Measurements from ENCODE around the gene DHCR24. TPM values are rescaled to one million over a fixed set of nuclear protein-coding genes. Genes with fewer than 3 reads are reported as not detected.

DHCR24 gene
- total and polyA plus RNA-seq, 2 of the 13 experiments (the other 11 are each of a cell fraction or from before 2014, with no cell fraction given) = 374 to 448 TPM

DNA sequence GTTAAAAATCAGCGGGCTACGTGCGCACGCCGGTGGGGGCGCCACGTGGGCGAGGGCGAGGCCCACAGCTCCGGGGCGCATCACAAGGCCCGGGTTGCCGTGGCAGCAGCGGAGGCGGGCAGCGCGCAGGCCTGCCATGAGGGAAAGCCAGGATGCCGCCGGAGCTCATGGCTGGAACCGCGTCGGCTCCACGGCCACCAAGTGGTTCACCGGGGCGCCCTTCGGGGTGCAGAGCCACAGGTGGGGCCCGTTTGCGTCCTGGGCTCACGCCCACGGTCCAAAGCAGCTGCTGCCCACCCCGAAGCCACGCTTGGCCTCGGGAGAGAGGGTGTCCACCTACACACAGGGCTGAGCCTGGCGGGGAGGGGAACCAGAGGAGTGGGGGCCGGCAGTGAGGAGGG, 81.0 kb downstream of the DHCR24 start:
- ATAC-seq (no peak), FAIRE-seq (no peak), DNase-seq (ENCODE audit: low spot score) (no peak)
- H4K20me1 ChIP-seq (ENCODE audit: insufficient read depth, low read length) = no peaks in the 10 kb centered on the region
- no peaks in the 10 kb centered on the region; a peak in 1 of 5 replicates for H3K27me3 ChIP-seq (ENCODE audit: control insufficient read depth in 1 of 2, insufficient read depth in 2 of 2, low read length in 2 of 2)
- no peak overlapping the region for H3K4me2 ChIP-seq (ENCODE audit: low read depth, low read length)
- H3K4me3 ChIP-seq (replicated peaks in 1 of 3; ENCODE audit: insufficient read depth in 1 of 3, low read depth in 2 of 3, low read length in 3 of 3) = no peak overlapping the region
- no peak overlapping the region for H2AFZ ChIP-seq (ENCODE audit: low read length)
- ChIA-PET POLR2A (no interaction called here), CTCF (ENCODE audit: low intra/inter-chr PET ratio, low total read pairs) (no interaction called here)
- no peak overlapping the region for H3K9ac ChIP-seq (ENCODE audit: insufficient read depth, low read depth, low read length)
- no peaks in the 10 kb centered on the region for H3K36me3 ChIP-seq (replicated peaks in 1 of 2; ENCODE audit: control insufficient read depth in 1 of 2, insufficient read depth in 2 of 2, low read length in 2 of 2)
- WGBS (ENCODE audit: low lambda C conversion rate) = 78% methylated on average over 16 of the region's 35 CpGs
- intact Hi-C loops (cut with micrococcal nuclease; ENCODE audit: unreplicated experiment) (no loop called here), in situ Hi-C loops (cut with HindIII; ENCODE audit: extremely low pct_ligation_motif_present, low pct_unique_long_range_greater_than_20kb) (no loop called here)
- BruUV-seq (replicated peaks) = no TSS peak
- no peaks in the 10 kb centered on the region for H3K9me3 ChIP-seq (ENCODE audit: low read length)
- H3K27ac ChIP-seq (ENCODE audit: extremely low read length, insufficient read depth, low read length) = no peak overlapping the region
- H3K79me2 ChIP-seq (ENCODE audit: insufficient read depth, low read length) = no peaks in the 10 kb centered on the region
- no peak for TF ChIP-seq NR2F6 (IDR thresholded peaks at IDR 0.05)
- no peak for TF ChIP-seq NR2F6 (CRISPR knock-in tag; IDR thresholded peaks at IDR 0.05)
- no peak for TF ChIP-seq HDAC2 (CRISPR knock-in tag; IDR thresholded peaks at IDR 0.05)
- TF ChIP-seq ZMAT3 (CRISPR knock-in tag; conservative IDR thresholded peaks at IDR 0.05) = no peak
- TF ChIP-seq ZHX1 (CRISPR knock-in tag; IDR thresholded peaks at IDR 0.05; ENCODE audit: low read depth) = no peak
- TF ChIP-seq ZNF101 (CRISPR knock-in tag; IDR thresholded peaks at IDR 0.05; ENCODE audit: borderline replicate concordance, low read depth) = no peak
- TF ChIP-seq ARNTL (CRISPR knock-in tag; IDR thresholded peaks at IDR 0.05) = no peak
- peaks cover 42% of the 10 kb centered on the region for H3K4me1 ChIP-seq (ENCODE audit: insufficient read depth, low read length)

GRCh38 chr1:54805466-54805865, 81.5 kb downstream of the DHCR24 start:
- 63% methylated on average over 3 of the region's 3 CpGs for WGBS (ENCODE audit: low lambda C conversion rate)
- no peak overlapping the region for H3K4me3 ChIP-seq (replicated peaks in 1 of 3; ENCODE audit: insufficient read depth in 1 of 3, low read depth in 2 of 3, low read length in 3 of 3)
- DNase-seq (ENCODE audit: low spot score) = no peak
- no peak overlapping the region for H3K4me2 ChIP-seq (ENCODE audit: low read depth, low read length)
- H3K9ac ChIP-seq (ENCODE audit: insufficient read depth, low read depth, low read length) = no peak overlapping the region
- no peak for ATAC-seq
- in situ Hi-C loops (cut with HindIII; ENCODE audit: extremely low pct_ligation_motif_present, low pct_unique_long_range_greater_than_20kb) = no loop called here
- no peak overlapping the region for H2AFZ ChIP-seq (ENCODE audit: low read length)
- no peaks in the 10 kb centered on the region for H3K9me3 ChIP-seq (ENCODE audit: low read length)
- POLR2A ChIA-PET = no interaction called here
- no TSS peak for BruUV-seq (replicated peaks)
- no peaks in the 10 kb centered on the region for H3K79me2 ChIP-seq (ENCODE audit: insufficient read depth, low read length)
- H3K27me3 ChIP-seq (ENCODE audit: control insufficient read depth in 1 of 2, insufficient read depth in 2 of 2, low read length in 2 of 2) = no peaks in the 10 kb centered on the region
- H4K20me1 ChIP-seq (ENCODE audit: insufficient read depth, low read length) = no peaks in the 10 kb centered on the region
- H3K4me1 ChIP-seq (ENCODE audit: insufficient read depth, low read length) = peaks cover 37% of the 10 kb centered on the region
- H3K27ac ChIP-seq (ENCODE audit: extremely low read length, insufficient read depth, low read length) = no peak overlapping the region
- CTCF ChIA-PET (ENCODE audit: low intra/inter-chr PET ratio, low total read pairs) = no interaction called here
- FAIRE-seq = no peak
- H3K36me3 ChIP-seq (replicated peaks in 1 of 2; ENCODE audit: control insufficient read depth in 1 of 2, insufficient read depth in 2 of 2, low read length in 2 of 2) = no peaks in the 10 kb centered on the region
- intact Hi-C loops (cut with micrococcal nuclease; ENCODE audit: unreplicated experiment) = no loop called here
- TF ChIP-seq KLF15 (CRISPR knock-in tag; IDR thresholded peaks at IDR 0.05; ENCODE audit: borderline replicate concordance) (no peak), NAIF1 (CRISPR knock-in tag; IDR thresholded peaks at IDR 0.05; ENCODE audit: borderline replicate concordance) (no peak), SAP130 (CRISPR knock-in tag; IDR thresholded peaks at IDR 0.05; ENCODE audit: low read depth) (no peak), NBN (conservative IDR thresholded peaks at IDR 0.05) (no peak), ZMYM2 (CRISPR knock-in tag; IDR thresholded peaks at IDR 0.05) (no peak), MNT (IDR thresholded peaks at IDR 0.05) (no peak), SIN3A (IDR thresholded peaks at IDR 0.05; ENCODE audit: borderline replicate concordance, low read depth, low read length) (no peak), BCL6 (CRISPR knock-in tag; IDR thresholded peaks at IDR 0.05) (no peak), ZNF761 (CRISPR knock-in tag; conservative IDR thresholded peaks at IDR 0.05) (no peak), ZFYVE20 (CRISPR knock-in tag; IDR thresholded peaks at IDR 0.05; ENCODE audit: borderline replicate concordance, low read depth) (no peak), HNRNPLL (IDR thresholded peaks at IDR 0.05; ENCODE audit: low read depth, low read length, poor library complexity, severe bottlenecking) (no peak), TMF1 (CRISPR knock-in tag; IDR thresholded peaks at IDR 0.05; ENCODE audit: low read depth) (no peak)

Measured in HepG2 (cell line).